Mucosa of rectum (tissue), 2 donors: ENCODE data around the gene KPRP.

ENCODE experiments used
- H3K27ac ChIP-seq, 2 donors: one replicate each; pipeline ENCODE4 v1.7.0; 2013; ENCODE audit warnings: inconsistent platforms in 2 of 2, low read depth in 2 of 2, low read length in 2 of 2
- H3K27me3 ChIP-seq, 2 donors: one replicate each; pipeline ENCODE4 v1.7.0; 2013; ENCODE audit warnings: low read length in 2 of 2; ENCODE audit not compliant: control insufficient read depth in 2 of 2, insufficient read depth in 2 of 2
- H3K36me3 ChIP-seq, 2 donors: one replicate each; pipeline ENCODE4 v1.7.0; 2013; ENCODE audit warnings: low read length in 2 of 2; ENCODE audit not compliant: control insufficient read depth in 2 of 2, insufficient read depth in 2 of 2
- H3K4me1 ChIP-seq, 2 donors: one replicate each; pipeline ENCODE4 v1.7.0; 2013; ENCODE audit warnings: low read length in 2 of 2, mild to moderate bottlenecking in 1 of 2; ENCODE audit not compliant: control insufficient read depth in 2 of 2, insufficient read depth in 2 of 2
- H3K4me3 ChIP-seq, 2 donors: one replicate each; pipeline ENCODE4 v1.7.0; 2013; ENCODE audit warnings: low read length in 2 of 2
- H3K9ac ChIP-seq, 2 donors: one replicate each; pipeline ENCODE4 v1.7.0; 2013; ENCODE audit warnings: low read length in 2 of 2, low read depth in 1 of 2, mild to moderate bottlenecking in 1 of 2
- H3K9me3 ChIP-seq, 2 donors: one replicate each; pipeline ENCODE4 v1.7.0; 2013; ENCODE audit warnings: low read length in 2 of 2; ENCODE audit not compliant: control insufficient read depth in 2 of 2
- donor health status: healthy.
- donor health status: Normal muscosa, but diverticular disease.

KPRP gene, protein sequence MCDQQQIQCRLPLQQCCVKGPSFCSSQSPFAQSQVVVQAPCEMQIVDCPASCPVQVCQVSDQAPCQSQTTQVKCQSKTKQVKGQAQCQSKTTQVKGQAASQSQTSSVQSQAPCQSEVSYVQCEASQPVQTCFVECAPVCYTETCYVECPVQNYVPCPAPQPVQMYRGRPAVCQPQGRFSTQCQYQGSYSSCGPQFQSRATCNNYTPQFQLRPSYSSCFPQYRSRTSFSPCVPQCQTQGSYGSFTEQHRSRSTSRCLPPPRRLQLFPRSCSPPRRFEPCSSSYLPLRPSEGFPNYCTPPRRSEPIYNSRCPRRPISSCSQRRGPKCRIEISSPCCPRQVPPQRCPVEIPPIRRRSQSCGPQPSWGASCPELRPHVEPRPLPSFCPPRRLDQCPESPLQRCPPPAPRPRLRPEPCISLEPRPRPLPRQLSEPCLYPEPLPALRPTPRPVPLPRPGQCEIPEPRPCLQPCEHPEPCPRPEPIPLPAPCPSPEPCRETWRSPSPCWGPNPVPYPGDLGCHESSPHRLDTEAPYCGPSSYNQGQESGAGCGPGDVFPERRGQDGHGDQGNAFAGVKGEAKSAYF

GRCh38 chr1:152757747-152758146 lies at the start of gene KPRP:
Gene KPRP (plus strand): TSS chr1:152758025. CDS start chr1:152759589, 1,564 bp downstream.
- Histone ChIP-seq H3K4me1 (no peaks in the 10 kb centered on the region), H3K27ac (no peak within 1 kb of the TSS), H3K27me3 (no peaks in the 10 kb centered on the region), H3K9ac (no peak within 1 kb of the TSS), H3K36me3 (no peaks in the 10 kb centered on the region), H3K9me3 (no peaks in the 10 kb centered on the region), H3K4me3 (no peak within 1 kb of the TSS)

DNA sequence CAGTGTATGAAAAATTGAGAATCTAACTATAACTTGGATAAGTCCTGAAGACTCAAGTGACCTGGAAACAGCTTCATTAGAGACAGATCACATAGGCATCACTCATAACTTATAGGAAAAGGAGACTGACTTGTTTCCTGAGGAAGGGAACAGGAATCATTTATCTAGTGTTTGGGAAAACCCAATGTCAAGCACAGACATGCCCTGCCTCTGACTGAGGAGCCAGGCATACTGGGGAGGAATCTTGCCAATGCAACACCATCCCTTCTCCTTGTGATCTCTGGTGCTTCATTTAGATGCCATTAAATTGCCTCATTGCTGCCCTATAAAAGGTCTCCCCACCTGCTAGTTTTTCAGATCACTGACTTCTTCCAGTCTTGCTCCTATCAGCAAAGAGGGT lies 39.6 kb upstream of the KPRP start:
- H3K27ac ChIP-seq: no peak overlapping the region
- H3K9ac ChIP-seq: no peak overlapping the region
- H3K4me1 ChIP-seq: no peaks in the 10 kb centered on the region
- H3K9me3 ChIP-seq: no peaks in the 10 kb centered on the region
- H3K27me3 ChIP-seq: no peaks in the 10 kb centered on the region
- no peaks in the 10 kb centered on the region for H3K36me3 ChIP-seq
- H3K4me3 ChIP-seq: no peak overlapping the region

DNA sequence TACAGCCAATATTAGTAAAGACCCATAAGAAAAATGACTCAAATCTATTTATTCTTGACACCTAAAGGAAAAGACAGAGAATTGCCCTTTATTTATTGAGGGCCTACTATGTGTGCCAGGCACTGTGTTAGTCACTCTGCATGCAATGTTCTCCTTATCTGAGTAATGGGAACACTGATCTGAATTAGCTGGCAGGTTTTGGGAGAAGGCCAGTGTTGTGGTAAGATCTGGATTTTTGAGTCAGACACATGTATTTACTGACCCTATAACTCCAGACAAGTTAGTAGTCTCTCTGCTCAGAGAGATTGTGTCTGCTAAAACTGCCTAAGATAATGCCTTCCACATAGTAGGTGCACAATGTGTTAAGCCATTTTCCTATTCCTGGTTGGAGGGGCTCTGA lies 32.6 kb upstream of the KPRP start:
- no peak overlapping the region for H3K27ac ChIP-seq
- H3K4me1 ChIP-seq: no peaks in the 10 kb centered on the region
- no peak overlapping the region for H3K4me3 ChIP-seq
- no peaks in the 10 kb centered on the region for H3K36me3 ChIP-seq
- no peaks in the 10 kb centered on the region for H3K27me3 ChIP-seq
- no peak overlapping the region for H3K9ac ChIP-seq
- H3K9me3 ChIP-seq: no peaks in the 10 kb centered on the region

- H3K27ac ChIP-seq: no peak overlapping the region
- no peaks in the 10 kb centered on the region for H3K4me1 ChIP-seq
- H3K9me3 ChIP-seq: no peaks in the 10 kb centered on the region
- no peaks in the 10 kb centered on the region for H3K36me3 ChIP-seq
- H3K27me3 ChIP-seq: no peaks in the 10 kb centered on the region
- H3K4me3 ChIP-seq: no peak overlapping the region
- H3K9ac ChIP-seq: no peak overlapping the region
Measured at GRCh38 chr1:152728986-152729385, 28.8 kb upstream of the KPRP start.

DNA sequence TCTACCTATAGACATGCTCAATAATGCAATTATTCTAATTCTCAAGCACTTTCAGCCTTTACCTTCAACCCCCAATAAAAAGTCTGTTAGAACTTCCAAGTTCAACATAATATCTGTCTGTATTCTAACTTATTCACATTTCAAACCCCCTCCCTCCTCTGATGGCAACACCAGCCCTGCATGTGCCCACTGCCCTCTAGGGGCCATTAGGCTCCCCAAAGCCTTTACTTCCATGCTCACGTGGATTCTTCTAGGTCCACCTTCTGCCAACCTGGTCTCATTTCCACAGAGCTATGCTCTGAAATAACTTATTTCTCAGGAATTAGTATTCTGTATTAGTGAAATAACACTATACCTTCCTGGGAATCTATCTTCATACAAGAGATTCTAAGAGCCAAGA lies 22.2 kb upstream of the KPRP start:
- no peaks in the 10 kb centered on the region for H3K27me3 ChIP-seq
- no peak overlapping the region for H3K9ac ChIP-seq
- no peaks in the 10 kb centered on the region for H3K9me3 ChIP-seq
- no peaks in the 10 kb centered on the region for H3K4me1 ChIP-seq
- no peak overlapping the region for H3K27ac ChIP-seq
- H3K36me3 ChIP-seq: no peaks in the 10 kb centered on the region
- no peak overlapping the region for H3K4me3 ChIP-seq

DNA sequence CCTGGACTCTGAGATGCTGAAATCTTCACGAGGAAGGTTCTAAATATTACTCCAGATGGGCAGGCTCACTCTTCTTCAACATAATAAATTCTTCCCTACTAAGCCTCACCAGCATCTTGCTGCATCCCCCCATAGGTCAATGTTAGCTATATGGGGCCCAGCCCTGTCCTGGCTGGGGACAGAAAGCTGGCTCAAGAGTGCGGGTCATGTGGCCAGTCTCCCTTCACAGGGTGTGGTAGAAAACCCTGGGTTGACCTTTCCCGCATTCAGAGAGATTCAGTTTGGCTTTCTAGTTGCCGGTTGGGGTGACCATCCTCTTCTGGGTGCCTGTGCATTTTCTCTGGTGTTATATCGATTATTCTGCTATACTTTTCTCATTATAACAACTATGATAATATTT lies 19.8 kb upstream of the KPRP start:
- H3K36me3 ChIP-seq: no peaks in the 10 kb centered on the region
- no peak overlapping the region for H3K9ac ChIP-seq
- no peaks in the 10 kb centered on the region for H3K27me3 ChIP-seq
- H3K27ac ChIP-seq: no peak overlapping the region
- H3K9me3 ChIP-seq: no peaks in the 10 kb centered on the region
- H3K4me3 ChIP-seq: no peak overlapping the region
- no peaks in the 10 kb centered on the region for H3K4me1 ChIP-seq

DNA sequence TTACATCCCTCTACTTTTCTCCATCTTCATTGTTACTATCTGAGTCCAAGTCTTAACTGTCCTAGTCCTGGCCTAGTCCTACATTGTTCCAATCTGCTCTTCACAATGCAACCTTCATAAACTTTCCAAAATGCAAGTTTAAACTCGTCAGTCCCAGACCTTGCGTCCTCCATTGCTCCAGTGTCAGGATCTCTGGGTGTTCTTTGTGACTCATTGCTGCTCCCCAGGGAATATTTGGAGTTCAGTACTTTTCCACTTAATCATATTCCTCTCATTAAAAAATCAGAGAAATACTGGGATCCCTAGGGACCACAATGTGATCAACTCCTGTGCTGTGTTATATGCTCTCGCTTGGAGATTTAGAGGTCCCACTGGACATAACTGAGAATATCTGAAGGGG lies 18.0 kb upstream of the KPRP start:
- no peaks in the 10 kb centered on the region for H3K9me3 ChIP-seq
- H3K27me3 ChIP-seq: no peaks in the 10 kb centered on the region
- H3K9ac ChIP-seq: no peak overlapping the region
- H3K4me3 ChIP-seq: no peak overlapping the region
- H3K36me3 ChIP-seq: no peaks in the 10 kb centered on the region
- H3K4me1 ChIP-seq: no peaks in the 10 kb centered on the region
- H3K27ac ChIP-seq: no peak overlapping the region

DNA sequence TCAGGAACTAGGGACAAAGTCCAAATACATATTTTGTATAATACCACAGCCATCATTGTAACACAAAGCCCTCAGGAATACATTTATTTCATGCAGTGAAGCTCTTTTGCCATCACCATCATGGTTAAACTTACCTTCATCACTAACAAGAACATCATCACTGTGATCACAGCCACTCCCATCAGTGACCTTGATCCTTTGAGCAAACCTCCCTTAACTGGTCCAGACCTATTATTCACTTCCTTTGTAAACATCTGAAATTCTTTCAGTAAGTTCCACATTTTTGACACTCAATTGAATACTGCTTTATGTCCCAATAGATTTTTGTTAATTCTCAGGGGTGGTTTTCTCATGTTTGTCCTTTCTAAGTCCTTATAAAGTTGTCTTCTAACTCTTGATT lies 16.2 kb upstream of the KPRP start:
- H3K4me1 ChIP-seq: no peaks in the 10 kb centered on the region

GRCh38 chr1:152743371-152744145 lies 14.3 kb upstream of the KPRP start:
- Histone ChIP-seq H3K9ac (no peak overlapping the region), H3K4me3 (no peak overlapping the region), H3K4me1 (no peaks in the 10 kb centered on the region), H3K27ac (no peak overlapping the region), H3K9me3 (no peaks in the 10 kb centered on the region), H3K27me3 (no peaks in the 10 kb centered on the region), H3K36me3 (no peaks in the 10 kb centered on the region)

More for the DNA sequence above, 16.2 kb upstream of the KPRP start:
- Histone ChIP-seq H3K4me3 (no peak overlapping the region), H3K9me3 (no peaks in the 10 kb centered on the region), H3K27me3 (no peaks in the 10 kb centered on the region), H3K36me3 (no peaks in the 10 kb centered on the region), H3K27ac (no peak overlapping the region), H3K9ac (no peak overlapping the region)

- Histone ChIP-seq H3K9me3 (no peaks in the 10 kb centered on the region), H3K27ac (no peak overlapping the region), H3K27me3 (no peaks in the 10 kb centered on the region), H3K4me1 (no peaks in the 10 kb centered on the region), H3K9ac (no peak overlapping the region), H3K4me3 (no peak overlapping the region), H3K36me3 (no peaks in the 10 kb centered on the region)
Measured at GRCh38 chr1:152745289-152745704, 12.5 kb upstream of the KPRP start.
